COR-L47 (cell line): ENCODE results near the gene IL19.
"Not testable (repeated sequence)": the region's sequence is repeated elsewhere in the genome, so short reads cannot be mapped to it uniquely, and the experiment has no call there.

Experiments used
- DNase-seq: peaks from one replicate; lab custom pipeline; 2025; lab: John Stamatoyannopoulos, UW

The IL19 gene

GRCh38 chr1:206741142-206741701 is 29.4 kb upstream of the IL19 start:
- DNase-seq: no peak

DNA sequence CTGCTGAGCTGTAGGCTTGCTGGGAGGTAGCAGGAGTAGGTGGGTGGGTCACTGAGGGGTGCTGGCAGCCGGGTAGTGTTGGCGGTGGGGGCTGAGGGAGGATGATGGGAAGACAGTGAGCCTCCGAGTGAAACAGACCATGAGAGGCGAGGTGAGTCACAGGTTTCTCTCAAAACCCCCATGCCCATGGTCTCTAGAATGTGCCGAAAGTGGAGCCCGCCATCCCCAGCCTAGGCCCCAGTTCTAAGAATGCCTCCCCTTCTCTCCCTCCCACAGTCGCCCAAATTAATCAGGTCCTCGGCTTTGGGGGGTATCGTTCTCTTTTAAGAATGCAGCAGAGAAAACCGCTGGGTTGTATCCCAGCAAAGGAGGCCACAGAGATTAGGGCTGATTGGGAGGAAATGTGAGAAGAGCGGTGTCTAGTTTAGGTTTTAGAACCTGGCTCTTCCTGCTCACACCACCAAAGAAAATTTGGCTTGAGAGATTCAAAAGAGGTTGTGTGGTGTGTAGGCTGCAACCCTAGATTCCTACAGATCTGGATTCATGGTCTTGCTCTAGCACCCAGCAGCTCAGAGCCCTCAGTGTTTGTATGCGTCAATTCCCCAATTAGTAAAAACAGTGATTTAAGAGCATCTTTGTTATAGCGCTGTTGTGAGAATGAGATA is 27.7 kb upstream of the IL19 start:
- no peak for DNase-seq

DNA sequence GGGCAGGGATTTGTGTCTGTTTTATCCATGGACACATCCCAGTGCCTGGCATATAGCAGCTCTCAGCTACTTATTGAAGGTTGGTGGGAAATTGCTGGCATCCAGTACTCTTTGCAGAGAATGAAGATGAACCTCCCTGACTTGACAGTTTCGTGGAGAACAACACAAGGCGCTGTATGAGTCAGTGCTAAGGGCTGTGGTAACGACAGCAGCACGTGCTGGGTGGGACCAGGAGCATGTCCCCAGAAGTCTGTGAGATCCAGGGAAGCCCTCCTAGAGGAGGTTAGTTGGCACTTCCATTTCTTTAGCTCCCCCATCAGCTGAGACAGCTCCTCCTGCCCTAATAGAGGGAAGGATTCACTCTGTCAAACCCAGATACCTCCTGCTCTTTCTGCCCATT is 25.9 kb upstream of the IL19 start:
- no peak for DNase-seq

- DNase-seq: no peak
These were observed 25.3 kb upstream of the IL19 start for GRCh38 chr1:206745301-206745700.

DNA sequence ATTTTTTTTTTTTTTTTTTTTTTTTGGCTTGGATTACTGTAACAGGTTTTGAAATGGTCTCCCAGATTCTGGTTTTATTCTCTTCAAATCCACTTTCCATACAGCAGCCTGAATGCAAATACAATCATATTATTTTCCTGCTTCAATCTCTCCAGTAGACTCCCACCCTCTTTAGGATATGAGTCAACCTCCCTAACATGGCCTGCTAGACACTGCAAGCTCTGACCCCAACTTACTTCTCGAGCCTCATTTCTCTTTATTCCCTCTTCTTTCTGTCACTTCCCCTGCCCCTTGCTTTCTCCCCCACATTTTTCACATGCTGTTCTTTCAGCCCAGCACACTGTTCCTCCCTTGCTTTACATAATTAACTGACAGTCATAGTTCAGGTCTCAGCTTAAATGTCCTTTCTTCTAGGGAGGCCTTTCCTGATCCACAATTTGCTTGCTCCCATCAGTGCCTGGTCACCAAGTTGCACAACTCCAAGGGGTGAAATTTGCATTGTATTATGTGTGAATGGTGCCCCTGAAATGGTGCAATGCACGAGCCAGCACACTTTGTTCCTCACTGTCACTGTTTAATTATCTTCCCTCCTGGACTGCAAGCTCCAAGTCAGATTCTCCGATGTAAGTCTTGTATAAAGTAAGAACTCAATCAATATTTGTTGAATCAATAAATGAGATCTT is 22.1 kb upstream of the IL19 start:
- DNase-seq: no peak

- no peak for DNase-seq
These were observed 18.7 kb upstream of the IL19 start for GRCh38 chr1:206751891-206752290.

- no peak for DNase-seq
These were observed 18.1 kb upstream of the IL19 start for GRCh38 chr1:206752481-206752880.

- no peak for DNase-seq
These were observed 17.4 kb upstream of the IL19 start for GRCh38 chr1:206753141-206753540.

DNA sequence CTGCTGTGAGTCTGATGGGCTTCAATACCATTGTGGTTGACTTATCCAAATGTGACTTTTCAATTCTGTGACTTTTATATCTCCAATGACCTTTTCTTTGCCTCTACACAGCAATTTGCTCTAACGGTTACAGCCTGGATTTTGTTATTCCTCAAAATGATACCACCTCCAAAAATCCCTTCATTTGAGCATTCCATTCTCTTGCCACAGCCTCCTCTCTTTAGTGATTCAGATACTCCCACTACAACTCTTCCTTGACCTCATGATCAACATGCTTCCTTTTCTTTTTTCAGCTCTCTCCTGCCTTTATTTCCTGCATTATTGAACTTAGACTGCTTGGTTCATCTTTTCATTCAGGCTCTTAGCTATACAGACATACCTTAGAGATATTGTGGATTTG is 16.6 kb upstream of the IL19 start:
- DNase-seq: no peak

DNA sequence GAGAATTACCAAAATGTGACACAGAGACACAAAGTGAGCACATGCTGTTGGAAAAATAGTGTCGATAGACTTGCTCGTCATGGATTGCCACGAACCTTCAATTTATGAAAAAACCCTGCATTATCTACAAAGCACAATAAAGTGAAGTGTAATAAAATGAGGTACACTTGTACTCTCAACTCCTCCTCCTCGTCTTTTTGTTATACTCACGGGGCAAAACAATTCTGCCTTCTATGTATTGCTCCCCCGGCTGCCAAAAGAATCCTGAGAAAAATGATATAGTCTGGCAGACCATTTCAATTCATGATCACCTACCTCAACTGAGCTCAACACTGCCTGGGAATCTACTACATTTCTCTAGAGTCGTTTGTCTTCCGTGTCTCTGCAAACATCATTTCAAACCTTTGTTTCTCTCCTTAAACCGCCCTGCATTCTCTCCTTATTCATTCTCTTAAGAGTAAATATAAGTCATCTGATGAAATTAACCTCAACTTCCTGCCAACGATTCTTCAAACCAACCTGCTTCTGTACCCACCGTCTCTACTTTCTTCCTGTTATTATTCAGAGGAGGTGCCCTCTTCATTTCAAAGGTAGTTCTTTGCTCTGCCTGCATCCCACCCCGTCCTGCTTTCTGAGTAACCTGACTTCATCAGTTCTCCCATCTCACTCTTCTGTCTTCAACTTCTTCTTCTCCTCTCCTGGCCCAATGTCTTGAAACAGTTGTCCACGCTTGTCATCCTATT is 12.9 kb upstream of the IL19 start:
- no peak for DNase-seq

GRCh38 chr1:206760590-206760989 is 10.0 kb upstream of the IL19 start:
- no peak for DNase-seq

- no peak for DNase-seq
These were observed 9.3 kb upstream of the IL19 start for GRCh38 chr1:206761159-206761768.

DNA sequence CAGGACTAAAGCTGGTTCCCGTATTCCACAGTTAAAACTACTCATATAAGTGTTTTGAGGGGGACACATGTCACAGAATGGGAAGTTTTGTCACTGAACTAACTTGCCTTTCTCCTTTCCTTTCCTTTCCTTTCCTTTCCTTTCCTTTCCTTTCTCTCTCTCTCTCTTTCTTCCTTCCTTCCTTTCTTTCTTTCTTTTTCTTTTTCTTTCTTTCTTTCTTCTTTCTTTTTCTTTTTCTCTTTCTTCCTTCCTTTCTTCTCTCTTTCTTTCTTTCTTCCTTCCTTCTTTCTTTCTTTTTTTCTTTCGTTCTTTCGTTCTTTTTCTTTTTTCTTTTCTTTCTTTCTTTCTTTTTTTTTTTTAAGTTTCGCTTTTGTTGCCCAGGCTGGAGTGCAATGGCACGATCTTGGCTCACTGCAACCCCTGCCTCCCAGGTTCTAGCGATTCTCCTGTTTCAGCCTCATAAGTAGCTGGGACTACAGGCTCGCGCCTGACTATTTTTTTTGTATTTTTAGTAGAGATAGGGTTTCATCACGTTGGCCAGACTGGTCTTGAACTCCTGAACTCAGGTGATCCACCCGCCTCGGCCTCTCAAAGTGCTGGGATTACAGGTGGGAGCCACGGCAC is 7.7 kb upstream of the IL19 start:
- not testable (repeated sequence) for DNase-seq

DNA sequence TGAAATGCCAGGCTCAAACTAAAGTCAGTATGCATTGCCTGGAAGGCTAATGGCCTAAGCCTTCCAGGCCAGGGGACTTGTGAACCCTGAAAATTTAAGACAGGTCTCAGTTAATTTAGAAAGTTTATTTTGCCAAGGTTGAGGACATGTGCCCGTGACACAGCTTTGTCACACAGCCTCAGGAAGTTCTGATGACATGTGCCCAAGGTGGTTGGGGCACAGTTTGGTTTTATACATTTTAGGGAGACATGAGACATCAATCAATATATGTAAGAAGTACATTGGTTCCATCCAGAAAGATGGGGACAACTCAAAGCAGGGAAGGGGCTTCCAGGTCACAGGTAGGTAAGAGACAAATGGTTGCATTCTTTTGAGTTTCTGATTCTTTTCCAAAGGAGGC is 4.8 kb upstream of the IL19 start:
- not testable (repeated sequence) for DNase-seq

- DNase-seq: no peak
These were observed 4.2 kb upstream of the IL19 start for GRCh38 chr1:206766251-206766856.

- no peak for DNase-seq
These were observed 1.9 kb upstream of the IL19 start for GRCh38 chr1:206768472-206769303.

- DNase-seq: no peak
These were observed 1.3 kb upstream of the IL19 start for GRCh38 chr1:206769304-206769731.

DNA sequence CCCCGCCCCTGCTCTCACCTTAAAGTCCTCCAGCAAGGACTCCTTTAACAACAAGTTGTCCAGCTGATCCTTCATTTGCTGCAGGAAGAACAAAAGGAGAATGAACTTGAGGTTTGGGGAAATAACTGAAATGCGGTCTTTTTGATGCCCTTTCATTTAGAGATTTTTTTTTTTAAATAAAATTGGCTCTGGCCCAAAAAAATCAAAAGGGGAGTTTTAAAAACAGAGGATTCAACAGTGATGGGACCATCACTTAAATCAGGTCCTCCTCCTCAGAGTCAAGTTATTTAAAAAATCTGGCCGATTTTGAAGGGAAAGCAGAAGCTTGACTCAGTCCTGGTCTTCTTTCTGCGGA is 742 bp downstream of the IL19 start:
- no peak for DNase-seq

DNA sequence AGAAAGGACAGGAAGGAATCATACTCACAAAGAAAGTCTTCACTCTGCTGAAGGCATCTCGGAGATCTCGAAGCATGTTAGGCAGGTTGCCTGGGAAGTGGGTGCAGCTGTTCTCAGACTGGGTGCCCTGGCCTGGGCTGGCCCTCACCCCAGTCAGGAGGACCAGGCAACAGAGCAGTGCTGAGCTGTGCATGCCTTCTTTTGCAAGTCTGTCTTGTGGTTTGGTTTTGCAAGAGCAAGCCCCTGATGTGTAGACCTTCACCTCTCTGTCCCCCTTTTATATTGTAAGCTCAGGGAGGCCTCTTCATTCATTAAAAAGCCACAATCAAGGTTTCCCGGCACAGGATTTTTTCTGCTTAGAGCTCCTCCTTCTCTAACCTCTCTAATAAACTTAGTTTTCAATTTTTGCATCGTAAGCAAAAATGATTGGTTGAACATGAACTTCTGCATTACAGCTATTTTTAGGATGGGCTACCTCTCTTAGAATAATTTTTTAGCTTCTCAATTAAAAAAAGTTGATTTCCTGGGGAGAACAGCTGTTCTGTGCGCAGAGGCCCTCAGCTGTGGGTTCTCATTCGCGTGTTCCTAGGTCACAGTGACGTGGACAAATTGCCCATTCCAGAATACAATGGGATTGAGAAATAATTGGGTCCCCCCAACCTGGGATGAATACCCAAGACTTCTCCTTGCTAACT is 1.8 kb downstream of the IL19 start, which contains the start of gene IL10:
Gene IL10, minus strand, starts transcription at position 252 of the 695 bp plus-strand sequence. Its CDS starts 59 bp downstream, at position 193.
- no peak for DNase-seq

DNA sequence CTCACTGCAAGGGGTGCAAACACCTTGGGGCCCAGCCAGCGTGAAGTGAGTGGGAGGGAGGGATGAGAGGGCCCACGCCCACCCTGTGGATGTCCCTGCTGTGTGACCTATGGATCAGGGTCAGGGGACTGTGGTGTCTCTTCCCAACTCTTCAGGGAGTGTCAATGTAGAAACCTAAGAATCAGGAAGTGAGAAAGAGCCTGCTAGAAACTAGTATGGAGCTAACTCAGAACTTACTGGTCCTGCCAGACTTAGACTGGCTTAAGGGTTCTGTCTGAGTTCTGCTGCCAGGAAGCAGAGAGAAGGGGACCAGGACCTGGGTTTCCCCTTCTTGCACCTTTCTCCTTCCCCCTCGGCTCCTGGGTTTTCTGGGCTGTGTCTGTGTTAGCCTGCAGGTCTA is 3.5 kb downstream of the IL19 start:
- no peak for DNase-seq
